GM21423 (cell line): ENCODE data around the gene NME5.
"Not testable (repeated sequence)": the region's sequence is repeated elsewhere in the genome, so short reads cannot be mapped to it uniquely, and the experiment has no call there.

Source experiments
- ATAC-seq: cut with Tn5 transposase; IDR thresholded peaks from one replicate; pipeline ENCODE4 v1.9.1; 2021; ENCODE audit warnings: mild to moderate bottlenecking, moderate library complexity; ENCODE audit not compliant: unreplicated experiment

NME5 gene

GRCh38 chr5:138082033-138082432 is 57.2 kb downstream of the NME5 start:
- no peak for ATAC-seq

GRCh38 chr5:138078006-138078643 is 61.1 kb downstream of the NME5 start:
- no peak for ATAC-seq

- ATAC-seq: no peak
These were observed 62.0 kb downstream of the NME5 start for GRCh38 chr5:138077064-138077696.

GRCh38 chr5:138070026-138070425 is 69.2 kb downstream of the NME5 start:
- not testable (repeated sequence) for ATAC-seq

- peak; percentile 56 for ATAC-seq
These were observed 70.3 kb downstream of the NME5 start for GRCh38 chr5:138068742-138069600.

GRCh38 chr5:138067945-138068344 is 71.3 kb downstream of the NME5 start:
- ATAC-seq: no peak
